Panc1 (cell line): ENCODE data around the gene HEPACAM2.

Experiments
- CTCF ChIP-seq: fragments of 450-650 bp; IDR thresholded peaks from 2 replicates; pipeline ENCODE4 v1.5.1; 2017; ENCODE audit warnings: mild to moderate bottlenecking
- POLR2AphosphoS5 ChIP-seq: IDR thresholded peaks from 2 replicates; pipeline ENCODE4 v1.6.1; 2012; ENCODE audit warnings: mild to moderate bottlenecking, low read depth, low read length, moderate library complexity

GRCh38 chr7:93242106-93242505 lies 15.8 kb upstream of the HEPACAM2 start:
- TF ChIP-seq CTCF (no peak), POLR2AphosphoS5 (no peak)
